GM19397 (cell line): ENCODE results near the gene DNAJC5.
"Not testable (repeated sequence)": the region's sequence is repeated elsewhere in the genome, so short reads cannot be mapped to it uniquely, and the experiment has no call there.

Source experiments
- ATAC-seq: cut with Tn5 transposase; IDR thresholded peaks from one replicate; pipeline ENCODE4 v1.9.1; 2021; ENCODE audit warnings: mild to moderate bottlenecking, moderate library complexity; ENCODE audit not compliant: unreplicated experiment

Gene DNAJC5

DNA sequence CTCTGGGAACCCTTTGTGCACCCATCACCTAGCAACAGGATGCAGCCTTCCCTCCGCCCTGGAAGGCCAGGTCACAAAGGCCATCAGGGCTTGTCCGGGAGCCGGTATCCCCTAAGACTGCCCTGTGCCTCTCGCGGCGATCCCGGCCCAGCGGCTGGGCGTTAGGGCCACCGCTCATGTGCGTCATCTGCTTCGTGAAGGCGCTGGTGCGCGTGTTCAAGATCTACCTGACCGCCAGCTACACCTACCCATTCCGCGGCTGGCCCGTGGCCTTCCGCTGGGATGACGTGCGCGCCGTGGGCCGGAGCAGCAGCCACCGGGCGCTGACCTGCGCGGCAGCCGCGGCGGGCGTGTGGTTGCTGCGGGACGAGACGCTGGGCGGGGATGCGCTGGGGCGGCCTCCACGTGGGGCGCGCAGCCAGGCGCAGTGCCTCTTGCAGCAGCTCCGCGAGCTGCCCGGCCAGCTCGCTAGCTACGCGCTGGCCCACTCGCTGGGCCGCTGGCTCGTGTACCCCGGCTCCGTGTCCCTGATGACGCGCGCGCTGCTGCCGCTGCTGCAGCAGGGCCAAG is 33.5 kb upstream of the DNAJC5 start, which contains the start of gene ABHD16B:
Gene ABHD16B, plus strand, starts transcription at position 134 of the 570 bp plus-strand sequence. Its CDS starts 43 bp downstream, at position 177.
- no peak for ATAC-seq

DNA sequence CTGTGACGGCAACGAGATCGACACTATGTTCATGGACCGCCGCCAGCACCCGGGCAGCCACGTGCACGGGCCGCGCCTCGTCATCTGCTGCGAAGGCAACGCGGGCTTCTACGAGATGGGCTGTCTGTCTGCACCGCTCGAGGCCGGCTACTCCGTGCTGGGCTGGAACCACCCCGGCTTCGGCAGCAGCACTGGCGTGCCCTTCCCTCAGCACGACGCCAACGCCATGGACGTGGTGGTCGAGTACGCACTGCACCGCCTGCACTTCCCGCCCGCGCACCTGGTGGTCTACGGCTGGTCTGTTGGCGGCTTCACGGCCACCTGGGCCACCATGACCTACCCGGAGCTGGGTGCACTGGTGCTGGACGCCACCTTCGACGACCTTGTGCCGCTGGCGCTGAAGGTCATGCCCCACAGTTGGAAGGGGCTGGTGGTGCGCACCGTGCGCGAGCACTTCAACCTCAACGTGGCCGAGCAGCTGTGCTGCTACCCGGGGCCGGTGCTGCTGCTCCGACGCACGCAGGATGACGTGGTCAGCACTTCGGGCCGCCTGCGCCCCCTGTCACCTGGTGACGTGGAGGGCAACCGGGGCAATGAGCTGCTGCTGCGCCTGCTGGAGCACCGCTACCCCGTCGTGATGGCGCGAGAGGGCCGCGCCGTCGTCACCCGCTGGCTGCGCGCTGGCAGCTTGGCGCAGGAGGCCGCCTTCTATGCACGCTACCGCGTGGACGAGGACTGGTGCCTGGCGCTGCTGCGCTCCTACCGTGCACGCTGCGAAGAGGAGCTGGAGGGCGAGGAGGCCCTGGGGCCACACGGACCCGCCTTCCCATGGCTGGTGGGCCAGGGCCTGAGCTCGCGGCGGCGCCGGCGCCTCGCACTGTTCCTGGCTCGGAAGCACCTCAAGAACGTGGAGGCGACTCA is 32.7 kb upstream of the DNAJC5 start:
- ATAC-seq = no peak

DNA sequence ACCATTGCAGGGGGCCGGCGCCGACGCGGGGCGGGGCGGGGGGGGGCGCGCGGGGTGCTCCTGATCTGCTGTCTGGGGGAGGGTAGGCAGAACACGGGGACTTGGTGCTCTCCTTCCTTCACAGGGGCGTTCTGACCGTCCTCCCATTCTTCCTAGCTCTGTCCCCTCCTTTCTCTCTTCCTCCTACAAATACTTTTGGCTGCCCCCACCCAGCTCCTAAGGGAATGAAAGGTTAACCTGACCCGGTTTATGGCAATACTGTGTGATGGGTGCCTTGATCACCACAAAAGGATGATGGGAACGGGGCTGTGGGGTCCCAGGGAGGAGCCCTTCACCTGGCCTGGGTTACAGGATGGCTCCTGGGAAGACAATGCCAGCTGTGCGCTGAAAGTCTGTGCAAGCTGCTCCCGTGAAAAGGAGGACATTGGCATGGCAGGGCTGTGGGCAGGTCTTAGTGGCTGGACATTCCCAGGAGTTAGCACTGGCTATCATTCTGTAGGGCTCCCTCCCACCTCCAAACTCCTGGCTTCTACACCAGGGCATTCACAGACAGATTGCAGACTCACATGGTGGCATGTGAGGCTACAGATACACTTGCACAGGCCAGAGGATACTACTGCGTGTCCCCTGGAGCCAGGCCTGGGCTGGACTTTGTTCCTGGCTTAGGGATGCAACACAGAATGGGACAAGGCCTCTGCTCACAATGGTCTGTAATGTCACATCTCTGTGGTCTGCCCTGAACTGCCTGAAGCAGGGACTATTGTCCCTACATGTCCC is 31.7 kb upstream of the DNAJC5 start:
- no peak for ATAC-seq

DNA sequence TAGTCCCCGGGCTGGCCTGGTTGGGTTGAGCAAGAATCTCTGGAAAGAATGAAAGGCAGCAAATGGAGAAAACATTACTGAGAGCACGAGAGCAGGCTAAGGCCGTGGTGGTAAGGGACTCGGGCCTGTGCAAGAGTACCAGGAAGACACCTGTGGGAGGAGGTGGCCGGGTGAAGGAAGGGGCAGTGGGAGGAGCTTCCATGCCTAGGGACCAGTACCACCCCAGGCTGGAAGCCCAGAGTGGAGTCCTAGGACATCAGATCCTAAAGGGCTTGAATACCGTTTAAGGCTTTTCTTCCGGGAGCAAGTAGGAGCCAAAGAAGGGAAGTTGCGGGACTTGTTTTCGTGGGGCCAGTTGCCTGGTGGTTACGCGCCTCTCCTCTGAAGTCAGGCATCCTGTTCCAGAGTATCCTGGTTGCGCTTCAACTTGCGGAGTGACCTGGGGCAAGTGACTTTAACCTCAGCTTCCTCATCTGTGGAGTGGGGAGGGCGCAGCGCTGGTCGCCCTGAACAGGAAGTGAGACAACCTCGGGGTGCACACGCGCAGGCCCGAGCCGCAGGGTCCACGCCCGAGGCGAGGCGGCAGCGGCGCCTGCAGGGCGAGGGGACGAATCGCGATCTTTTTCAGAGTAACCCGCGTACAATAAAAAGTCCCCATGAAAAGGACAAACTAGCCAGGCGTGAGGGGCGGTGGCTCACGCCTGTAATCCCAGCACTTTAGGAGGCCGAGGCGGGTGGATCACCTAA is 31.0 kb upstream of the DNAJC5 start:
- peak; percentile 63 for ATAC-seq

DNA sequence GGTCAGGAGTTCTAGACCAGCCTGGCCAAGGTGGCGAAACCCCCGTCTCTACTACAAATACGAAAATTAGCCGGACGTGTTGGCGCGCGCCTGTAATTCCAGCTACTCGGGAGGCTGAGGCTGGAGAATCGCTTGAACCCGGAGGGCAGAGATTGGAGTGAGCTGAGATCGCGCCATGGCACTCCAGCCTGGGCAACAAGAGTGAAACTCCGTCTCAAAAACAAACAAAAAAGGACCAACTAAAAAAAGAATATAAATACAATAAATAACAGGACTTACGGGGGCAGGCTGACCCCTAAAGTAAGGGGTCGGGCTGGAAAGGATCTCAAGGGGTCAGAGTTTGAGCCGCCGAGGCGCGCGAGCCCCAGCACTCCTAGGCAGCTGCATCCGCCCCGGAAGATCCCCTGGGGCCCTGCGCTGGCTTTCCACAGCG is 30.4 kb upstream of the DNAJC5 start:
- ATAC-seq = no peak

DNA sequence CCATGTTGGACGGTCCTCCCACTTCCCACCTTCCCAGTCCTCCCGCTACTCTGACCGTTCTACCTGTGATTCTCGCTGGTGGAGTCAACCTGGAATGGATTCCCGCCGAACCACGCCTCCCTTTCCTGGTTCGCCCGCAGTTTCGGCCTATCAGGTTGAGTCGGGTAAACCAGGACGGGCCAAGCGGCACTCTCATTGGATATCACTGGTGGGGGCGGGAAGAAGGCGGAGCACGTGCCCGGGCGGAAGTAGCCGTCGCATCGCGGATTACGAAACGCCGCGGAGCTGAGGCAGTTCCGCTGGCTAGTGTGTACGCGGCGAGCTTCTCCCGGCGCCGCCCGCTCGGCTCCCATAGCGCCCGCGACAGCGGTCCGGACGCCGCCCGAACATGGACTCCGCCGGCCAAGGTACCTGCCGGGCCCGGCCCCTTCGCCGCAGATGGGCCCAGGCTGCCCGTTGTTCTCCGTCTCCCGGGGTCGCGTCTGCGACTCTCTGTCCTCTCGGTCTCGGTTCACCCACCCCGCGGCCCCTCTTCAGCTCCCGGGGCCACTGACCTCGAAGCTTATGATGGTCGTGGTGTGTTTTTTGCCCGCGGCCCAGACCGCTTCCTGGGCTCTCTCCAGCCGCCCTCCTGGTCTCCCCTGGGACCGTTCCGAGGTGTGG is 29.8 kb upstream of the DNAJC5 start, which contains the start of gene TPD52L2:
Gene TPD52L2, plus strand, starts transcription at position 293 of the 663 bp plus-strand sequence. Its CDS starts 96 bp downstream, at position 389.
- ATAC-seq = peak; percentile 74

DNA sequence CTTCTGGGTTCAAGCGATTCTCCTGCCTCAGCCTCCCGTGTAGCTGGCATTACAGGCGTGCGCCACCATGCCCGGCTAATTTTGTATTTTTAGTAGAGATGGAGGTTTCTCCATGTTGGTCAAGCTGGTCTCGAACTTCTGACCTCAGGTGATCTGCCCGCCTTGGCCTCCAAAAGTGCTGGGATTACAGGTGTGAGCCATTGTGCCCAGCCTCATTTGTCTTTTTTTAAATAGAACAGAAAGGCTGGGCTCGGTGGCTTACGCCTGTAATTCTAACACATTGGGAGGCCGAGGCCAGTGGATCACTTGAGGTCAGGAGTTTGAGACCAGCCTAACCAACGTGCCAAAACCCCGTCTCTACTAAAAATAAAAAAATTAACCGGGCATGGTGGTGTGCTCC is 27.9 kb upstream of the DNAJC5 start:
- ATAC-seq = not testable (repeated sequence)

DNA sequence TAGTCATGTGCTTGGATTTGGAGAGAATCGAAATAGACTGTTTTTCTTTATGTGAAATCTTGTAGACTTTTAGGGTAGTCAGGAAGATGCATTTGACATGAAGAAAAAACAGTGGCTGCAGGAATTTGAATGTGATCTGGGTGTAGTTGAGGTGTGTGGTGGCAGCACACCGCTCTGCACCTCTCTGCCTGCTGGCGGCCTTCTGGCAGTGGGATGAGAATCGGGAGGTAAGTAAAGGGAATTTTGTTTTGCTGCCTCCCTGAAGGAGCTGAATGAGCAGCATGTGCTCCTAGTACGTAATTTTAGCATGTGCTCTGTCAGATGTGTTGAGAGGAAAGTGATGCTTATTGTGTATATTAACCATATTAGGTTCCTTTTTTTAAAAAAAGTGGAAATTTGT is 26.7 kb upstream of the DNAJC5 start:
- ATAC-seq = no peak

DNA sequence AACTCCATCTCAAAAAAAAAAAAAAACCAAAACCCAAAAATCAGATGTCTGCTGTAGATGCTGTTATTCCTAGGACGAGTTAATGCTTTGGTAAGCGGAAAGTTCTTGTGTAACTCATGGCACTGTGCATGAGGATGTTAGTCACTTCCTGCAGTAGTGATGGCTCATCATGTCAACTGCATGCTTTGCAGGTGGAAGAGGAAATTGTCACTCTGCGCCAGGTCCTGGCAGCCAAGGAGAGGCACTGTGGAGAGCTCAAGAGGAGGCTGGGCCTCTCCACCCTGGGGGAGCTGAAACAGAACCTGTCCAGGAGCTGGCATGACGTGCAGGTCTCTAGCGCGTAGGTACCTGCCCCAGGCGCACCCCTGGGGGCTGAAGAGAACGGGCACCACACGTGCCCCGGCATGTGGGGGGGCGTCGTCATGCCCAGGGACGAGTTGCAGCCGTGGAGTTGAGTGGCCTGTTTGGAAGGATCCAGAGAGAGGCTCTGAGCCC is 21.4 kb upstream of the DNAJC5 start:
- no peak for ATAC-seq

DNA sequence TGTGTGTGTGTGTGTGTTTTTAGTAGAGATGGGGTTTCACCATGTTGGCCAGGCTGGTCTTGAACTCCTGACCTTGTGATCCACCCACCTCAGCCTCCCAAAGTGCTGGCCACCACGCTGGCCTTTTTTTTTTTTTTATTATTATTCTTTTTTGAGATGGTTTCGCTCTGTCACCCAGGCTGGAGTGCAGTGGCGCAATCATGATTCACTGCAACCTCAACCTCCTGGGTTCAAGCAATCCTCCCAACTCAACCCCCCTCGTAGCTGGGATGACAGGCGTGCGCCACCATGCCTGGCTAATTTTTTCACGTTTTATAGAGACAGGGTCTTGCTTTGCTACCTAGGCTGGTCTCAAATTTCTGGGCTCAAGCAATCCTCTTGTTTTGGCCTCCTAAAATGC is 20.7 kb upstream of the DNAJC5 start:
- not testable (repeated sequence) for ATAC-seq

DNA sequence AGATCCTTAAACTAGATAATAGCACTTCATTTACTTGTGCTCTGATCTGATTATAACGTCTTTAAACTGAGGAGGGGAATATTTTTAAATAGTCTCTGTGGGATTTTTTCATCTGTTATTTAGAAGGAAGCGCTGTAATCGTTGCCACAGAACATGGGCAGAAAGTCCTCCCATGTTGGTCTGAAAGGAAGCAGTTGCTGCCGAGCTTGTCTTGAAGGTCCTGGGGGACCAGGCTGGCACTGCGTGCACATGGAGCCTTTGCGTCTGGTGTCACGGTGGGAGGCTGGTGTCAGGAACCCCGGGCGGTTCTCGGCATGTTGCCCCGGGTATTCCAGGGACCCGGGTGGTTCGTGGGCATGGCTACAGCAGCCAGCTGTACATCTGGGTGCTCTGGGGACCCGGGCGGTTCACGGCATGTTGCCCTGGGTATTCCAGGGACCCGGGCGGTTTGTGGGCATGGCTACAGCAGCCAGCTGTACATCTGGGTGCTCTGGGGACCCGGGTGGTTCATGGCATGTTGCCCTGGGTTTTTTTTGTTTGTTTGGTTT is 18.4 kb upstream of the DNAJC5 start:
- no peak for ATAC-seq

DNA sequence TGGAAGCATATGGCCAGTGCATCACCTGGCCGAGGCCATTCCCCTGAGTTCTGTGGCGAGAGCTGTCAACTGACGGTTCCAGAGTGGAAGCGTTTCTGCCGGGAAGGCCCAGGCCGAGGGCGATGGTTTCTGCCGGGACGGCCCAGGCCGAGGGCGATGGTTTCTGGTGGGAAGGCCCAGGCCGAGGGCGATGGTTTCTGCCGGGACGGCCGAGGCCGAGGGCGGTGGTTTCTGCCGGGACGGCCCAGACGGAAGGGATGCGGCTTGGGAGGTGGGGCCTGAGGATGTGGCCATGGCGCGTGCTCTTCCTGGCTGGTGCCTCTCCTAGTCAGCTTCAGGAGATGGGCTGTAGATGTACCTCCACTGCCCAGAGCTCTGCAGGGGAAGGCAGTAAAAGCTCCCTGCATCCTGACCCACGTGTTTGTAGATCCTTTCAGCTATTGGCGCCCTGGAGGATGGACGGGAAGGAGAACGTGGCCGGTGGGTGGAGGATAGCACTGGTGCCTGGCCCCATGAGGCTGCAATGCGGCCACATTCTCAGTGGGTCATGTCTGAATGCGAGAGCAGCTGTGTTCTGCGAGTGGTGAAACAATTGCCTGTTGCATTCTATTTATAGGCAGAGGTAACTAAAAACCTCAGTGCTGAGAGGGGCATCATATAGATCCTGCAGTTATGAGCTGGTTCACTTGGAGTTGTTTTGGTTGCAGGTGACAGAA is 17.0 kb upstream of the DNAJC5 start:
- no peak for ATAC-seq

DNA sequence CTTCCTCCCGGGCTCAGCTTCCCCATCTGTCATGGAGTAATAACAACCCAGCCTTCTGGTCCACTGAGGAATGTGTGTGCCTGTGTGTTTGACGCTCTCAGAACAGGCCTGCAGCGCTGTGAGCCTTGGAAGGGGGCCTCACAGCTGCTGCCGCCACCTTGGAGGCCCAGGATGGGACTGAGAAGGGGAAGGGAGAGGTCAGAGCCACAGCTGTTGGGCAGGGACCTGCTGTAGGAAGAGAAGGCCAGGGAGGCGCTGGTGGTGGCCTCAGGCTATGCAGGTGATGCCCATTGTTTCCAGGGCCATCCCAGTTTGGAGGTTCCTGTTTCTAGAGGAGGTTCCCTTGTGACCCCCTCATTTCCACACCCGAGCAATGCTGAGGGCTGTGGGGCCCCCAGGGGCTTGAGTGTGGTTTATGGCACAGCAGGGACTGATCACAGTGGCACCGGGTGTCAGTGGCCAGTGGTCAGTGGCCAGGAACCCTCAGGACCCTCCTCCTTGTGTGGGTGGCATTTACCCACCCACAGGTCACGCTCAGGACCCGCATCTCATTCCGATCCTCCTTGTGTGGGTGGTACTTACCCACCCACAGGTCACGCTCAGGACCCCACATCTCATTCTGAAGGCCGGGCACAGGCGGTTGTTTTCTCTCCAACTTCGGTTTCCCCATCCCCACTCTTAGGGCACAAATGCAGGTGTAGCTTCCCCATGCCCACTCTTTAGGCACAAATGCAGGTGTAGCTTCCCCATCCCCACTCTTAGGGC is 15.8 kb upstream of the DNAJC5 start:
- no peak for ATAC-seq

DNA sequence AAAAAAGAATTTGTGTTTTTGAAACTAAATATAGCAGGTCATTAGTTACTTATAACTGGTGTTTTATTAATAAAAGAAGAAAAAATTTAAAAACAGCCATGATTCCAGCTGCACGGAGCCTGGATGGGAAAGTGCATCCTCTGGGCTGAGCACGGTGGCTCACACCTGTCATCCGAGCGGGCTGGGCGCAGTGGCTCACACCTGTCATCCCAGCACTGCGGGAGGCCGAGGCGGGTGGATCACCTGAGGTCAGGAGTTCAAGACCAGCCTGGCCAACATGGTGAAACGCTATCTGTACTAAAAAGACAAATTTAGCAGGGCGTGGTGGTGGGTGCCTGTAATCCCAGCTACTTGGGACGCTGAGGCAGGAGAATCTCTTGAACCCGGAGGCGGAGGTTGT is 14.0 kb upstream of the DNAJC5 start:
- not testable (repeated sequence) for ATAC-seq

DNA sequence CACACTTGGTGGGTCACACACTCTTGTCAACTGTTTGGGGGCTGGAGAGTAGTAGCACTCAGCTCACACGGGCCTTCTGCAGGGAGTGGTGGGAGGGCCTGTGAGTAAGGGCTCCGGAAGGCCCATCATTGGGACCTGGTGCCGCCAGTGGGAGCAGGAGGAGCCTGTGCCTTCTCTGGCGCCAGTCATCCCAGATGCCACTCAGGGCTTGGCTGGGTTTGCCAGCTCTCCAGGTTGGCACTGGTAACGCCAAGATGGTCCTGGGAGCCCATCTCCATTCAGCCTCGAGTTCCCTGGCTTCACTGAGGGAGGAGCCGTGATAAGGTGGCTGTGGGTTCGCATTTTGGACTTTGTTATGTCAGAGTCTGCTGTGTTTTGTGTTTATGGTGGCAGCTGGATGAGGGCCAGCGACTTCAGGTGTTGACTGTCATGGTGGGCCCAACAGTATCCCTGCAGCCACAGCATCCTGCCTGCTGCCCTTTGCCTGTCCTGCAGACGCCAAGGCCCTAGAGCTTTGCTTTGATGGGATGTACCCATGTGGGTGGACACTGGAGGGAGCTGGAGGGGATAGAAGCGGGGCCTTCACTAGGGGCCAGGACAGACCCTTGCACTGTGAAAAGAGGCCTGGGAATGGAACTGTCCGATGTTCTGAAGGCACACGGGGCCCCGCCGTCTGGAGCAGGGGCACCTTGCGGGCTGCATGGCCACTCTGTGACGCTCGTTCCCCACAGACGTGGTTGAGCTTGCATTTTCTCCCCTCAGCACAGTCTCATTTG is 13.3 kb upstream of the DNAJC5 start:
- no peak for ATAC-seq

DNA sequence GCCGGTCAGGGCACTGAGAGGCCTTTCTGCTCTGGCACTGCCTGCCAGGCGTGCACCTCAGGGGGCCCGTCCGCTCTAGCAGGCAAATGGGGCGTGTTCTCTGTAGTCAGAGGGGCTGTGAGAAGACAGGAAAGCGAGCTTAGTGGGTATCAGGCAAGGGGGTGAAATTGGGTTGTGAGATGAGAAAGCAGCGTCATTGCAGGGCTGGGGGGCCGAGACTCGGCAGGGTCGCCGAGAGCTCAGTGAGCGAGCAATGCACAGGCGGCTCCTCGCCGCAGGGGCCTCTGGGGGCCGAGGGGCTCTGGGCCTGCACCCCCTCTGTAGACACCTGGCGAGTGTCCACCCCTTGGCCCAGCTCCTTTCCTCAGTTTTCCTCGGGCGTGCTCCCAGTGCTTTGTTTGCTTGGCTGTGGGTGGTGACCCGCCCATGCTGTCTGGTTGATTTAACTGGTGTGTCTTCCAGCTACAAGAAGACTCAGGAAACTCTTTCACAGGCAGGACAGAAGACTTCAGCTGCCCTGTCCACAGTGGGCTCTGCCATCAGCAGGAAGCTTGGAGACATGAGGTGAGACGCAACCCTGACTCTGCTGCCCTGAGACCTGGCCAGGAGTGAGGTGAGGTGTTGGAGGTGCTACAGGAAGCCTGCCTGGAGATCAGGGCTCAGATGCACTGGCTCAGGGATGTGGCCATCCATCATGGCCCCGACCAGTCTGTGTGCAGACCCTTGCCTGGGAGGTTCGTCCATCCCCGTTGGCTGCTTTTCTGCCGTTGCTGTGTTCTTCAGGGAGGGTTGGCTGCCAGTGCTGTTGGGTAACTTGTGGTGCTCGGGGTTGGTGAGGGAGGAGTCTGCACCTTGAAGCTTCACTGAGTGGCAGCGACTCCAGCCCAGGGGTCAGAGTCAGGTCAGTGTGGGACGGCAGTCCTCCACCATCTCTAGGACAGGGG is 12.4 kb upstream of the DNAJC5 start:
- no peak for ATAC-seq
